GM19023 (cell line): ENCODE measurements around the gene LMBRD2.
A peak's percentile ranks its signal among the peaks of the same experiment; 100 is the strongest.

ENCODE experiments used
- ATAC-seq: cut with Tn5 transposase; IDR thresholded peaks from one replicate; pipeline ENCODE4 v1.9.1; 2021; ENCODE audit warnings: mild to moderate bottlenecking, moderate library complexity; ENCODE audit not compliant: unreplicated experiment

LMBRD2 gene

GRCh38 chr5:36125868-36126267 lies 25.8 kb downstream of the LMBRD2 start:
- no peak for ATAC-seq

- ATAC-seq = no peak
Measured at GRCh38 chr5:36111238-36111637, 40.4 kb downstream of the LMBRD2 start.

DNA sequence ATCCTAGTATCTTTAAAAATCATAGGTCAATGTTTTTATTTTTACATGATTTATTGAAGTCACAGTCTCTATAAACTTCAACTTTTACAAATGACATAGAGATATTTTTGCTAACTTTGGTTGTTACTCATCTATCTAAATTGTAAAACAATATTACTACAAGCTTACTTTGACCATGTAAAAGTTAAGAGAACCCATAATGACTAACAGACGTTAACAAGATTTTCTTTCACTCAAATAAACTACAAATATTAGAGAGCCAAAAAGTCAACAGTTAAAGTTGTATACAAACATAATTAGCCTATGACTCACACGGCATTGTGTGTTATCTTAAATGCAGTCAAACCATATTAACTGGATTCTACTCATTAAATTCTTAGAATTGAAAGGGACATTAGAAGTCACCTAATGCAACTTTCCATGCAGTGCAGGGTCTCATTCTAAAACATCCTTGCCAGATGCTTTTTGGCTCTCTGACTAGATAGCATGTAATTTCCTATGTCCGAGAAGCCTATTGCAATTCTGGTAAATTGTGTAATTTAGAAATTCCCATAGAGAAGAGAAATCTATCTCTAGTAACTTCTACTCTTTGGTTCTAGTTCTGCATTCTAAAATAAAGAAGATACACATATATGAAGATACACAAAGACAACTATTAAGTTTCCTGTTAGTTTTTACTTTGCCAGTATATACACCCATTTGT lies 42.8 kb downstream of the LMBRD2 start:
- ATAC-seq = no peak

GRCh38 chr5:36105819-36106218 lies 45.9 kb downstream of the LMBRD2 start:
- no peak for ATAC-seq

DNA sequence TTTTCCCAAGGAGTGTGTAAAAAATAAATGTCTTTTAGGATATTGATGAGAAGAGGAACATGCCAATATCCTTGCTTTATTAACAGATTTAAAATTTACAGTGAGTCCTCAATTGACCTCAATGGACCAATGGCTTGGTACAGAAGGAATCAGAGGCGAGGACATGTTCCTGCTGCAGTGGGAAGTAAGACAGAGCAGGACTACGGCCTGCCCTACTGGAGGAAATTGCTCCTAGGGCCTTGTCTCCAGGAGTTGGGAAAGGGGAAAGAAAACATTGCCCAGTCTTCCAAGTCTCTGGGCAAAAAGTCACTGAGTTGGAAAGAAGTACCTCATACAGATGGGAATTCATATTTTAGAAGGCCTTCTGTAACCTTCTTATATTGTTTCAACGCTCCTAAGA lies 51.9 kb downstream of the LMBRD2 start:
- no peak for ATAC-seq

DNA sequence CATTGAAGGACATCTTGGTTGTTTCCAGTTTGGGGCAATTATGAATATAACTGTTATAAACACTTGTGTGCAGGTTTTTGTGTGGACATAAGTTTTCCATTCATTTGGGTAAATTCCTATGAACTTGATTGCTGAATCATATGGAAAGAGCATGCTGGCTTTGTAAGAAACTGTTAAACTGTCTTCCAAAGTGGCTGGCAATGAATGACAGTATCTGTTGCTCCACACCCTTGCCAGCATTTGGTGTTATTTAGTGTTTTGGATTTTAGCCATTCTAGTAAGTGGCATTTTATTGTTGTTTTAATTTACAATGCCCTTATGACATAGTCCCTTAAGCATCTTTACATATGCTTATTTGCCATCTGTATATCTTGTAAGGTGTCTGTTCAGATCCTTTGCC lies 55.2 kb downstream of the LMBRD2 start:
- ATAC-seq = no peak

DNA sequence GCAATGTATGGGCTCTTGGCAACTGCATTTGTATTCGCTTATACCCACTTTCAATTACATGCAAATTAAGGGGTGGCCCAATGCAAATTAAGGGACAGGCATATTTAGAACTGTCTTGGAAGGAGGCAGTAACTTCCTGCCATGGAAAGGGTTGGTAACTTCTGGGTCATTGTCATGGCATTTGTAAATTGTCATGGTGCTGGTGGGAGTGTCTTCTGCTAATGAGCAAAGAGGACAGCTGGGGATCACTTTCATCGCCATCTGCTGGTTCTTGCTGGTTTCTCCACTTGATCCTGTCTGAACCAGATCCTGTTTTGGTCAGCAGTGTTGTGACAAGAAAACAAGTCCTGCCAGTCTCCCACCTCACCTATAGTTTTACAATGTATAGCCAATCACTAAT lies 61.7 kb downstream of the LMBRD2 start:
- peak; percentile 81 for ATAC-seq

DNA sequence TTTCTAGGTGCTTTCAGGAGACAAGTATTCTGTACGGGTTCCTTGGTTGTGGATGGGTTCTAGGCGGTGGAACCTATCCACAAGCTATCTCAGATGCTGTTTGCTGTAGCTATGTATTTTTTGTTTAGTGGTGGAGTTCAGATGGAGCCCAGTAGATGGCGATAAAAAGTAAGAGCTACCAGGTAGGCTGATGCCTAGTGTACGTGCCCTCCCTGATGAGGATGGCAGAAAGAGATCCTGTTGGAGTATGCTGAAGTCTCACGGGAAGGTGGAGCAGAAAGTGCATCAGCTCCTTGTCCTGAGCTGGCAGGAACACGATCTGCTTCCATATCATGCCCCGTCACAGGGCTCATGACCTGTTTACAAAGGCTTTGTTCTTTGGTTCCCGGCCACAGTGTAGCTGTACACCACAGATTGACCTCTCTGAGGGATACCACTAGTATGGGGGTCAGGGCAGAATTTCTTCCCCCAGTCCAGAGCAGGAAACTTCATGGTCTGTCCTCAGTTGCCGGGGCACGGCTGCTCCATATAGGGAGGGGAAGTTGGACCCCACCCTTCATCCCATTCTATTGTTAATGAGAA lies 72.4 kb downstream of the LMBRD2 start:
- ATAC-seq = peak; percentile 90

GRCh38 chr5:36078430-36078829 lies 73.3 kb downstream of the LMBRD2 start:
- no peak for ATAC-seq

DNA sequence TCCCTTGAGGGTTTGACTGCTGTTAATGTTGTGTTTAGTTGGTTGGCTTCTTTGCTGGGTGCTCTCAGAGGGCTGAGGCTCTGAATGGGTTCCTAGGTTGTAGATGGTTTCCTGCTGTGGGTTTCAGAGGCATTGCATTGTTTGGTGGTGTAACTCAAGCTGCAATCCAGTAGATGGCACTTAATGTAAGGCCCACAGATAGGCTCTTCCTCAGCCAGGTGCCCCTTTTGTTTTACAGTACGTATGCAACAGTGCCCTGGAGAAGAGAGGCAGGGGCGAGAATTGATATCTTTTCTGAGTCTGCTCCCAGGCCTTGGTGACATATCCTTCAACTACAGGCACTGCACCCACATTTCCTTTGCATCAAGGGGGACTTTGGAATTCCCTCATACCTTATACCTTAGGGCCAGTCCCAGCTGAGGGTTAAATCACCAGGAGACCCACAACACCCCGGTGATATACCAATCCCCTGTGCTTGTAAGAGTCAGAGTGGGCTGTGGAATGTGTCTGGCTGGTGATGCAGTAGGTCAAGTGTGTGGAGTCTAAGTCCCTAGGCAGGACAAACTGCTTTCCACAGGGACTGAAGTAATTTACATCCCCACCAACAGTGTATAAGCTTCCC lies 78.0 kb downstream of the LMBRD2 start:
- ATAC-seq = peak; percentile 78

- peak; percentile 71 for ATAC-seq
Measured at GRCh38 chr5:36070687-36071571, 80.8 kb downstream of the LMBRD2 start.

- no peak for ATAC-seq
Measured at GRCh38 chr5:36068751-36069281, 82.9 kb downstream of the LMBRD2 start.

DNA sequence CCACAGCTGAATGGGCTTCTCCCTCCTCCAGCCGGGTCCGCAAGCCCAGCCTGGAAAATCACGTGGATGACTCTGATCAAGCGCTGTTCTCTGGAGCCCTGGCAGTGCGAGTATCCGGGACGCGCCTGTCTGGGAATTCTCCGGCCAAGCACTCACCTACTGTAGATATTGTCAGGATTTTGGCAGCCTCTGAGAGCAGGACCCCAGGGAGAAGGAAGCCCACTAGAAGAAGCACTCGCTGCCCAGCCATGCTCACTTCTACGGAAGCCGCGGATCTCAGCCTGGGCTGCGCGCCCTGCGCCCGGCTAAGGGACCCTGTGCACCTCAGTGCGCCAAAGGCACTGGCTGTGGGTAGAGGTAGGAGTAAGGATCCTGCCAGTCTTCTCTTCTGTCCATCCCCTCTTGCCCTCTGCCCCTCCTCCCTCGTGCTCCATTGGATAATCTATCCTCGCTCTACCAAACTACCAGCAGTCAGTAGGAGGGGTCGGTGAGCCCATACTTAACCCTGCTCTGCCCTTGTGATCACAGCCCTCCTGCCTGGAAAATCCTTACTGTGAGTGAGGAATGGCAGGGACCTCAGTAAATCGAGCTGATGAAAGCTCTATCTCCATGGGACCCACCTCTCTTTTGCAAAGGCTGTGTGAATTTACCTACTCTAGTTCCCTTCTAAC lies 85.0 kb downstream of the LMBRD2 start, which contains the start of gene UGT3A2:
Gene UGT3A2 (minus strand): TSS at position 343 of the 671 bp plus-strand sequence. CDS start 93 bp downstream, at position 250.
- ATAC-seq = no peak

- no peak for ATAC-seq
Measured at GRCh38 chr5:36066001-36066539, 85.6 kb downstream of the LMBRD2 start.

DNA sequence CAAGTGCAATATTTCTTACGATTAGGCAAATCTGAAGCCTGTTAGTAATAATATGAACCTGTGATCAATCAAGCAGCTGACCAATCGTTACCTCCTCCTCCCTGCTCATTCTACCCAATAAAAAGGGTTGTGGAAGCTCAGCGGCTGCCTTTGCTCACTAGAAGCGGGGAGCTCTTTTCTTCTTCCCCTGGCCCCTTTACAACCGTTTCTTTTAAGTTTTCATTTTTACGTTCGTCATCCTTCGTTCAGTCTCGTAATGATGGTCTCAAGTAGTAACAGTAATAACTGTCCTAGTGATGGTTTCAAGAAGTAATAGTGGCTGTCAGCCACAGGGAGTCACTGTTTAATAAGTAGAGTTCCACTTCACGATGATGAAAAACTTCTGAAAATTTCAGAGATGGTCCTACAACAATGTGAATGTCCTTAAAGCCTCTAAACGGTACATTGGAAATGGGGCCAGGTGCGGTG lies 91.2 kb downstream of the LMBRD2 start:
- ATAC-seq = peak; percentile 54

DNA sequence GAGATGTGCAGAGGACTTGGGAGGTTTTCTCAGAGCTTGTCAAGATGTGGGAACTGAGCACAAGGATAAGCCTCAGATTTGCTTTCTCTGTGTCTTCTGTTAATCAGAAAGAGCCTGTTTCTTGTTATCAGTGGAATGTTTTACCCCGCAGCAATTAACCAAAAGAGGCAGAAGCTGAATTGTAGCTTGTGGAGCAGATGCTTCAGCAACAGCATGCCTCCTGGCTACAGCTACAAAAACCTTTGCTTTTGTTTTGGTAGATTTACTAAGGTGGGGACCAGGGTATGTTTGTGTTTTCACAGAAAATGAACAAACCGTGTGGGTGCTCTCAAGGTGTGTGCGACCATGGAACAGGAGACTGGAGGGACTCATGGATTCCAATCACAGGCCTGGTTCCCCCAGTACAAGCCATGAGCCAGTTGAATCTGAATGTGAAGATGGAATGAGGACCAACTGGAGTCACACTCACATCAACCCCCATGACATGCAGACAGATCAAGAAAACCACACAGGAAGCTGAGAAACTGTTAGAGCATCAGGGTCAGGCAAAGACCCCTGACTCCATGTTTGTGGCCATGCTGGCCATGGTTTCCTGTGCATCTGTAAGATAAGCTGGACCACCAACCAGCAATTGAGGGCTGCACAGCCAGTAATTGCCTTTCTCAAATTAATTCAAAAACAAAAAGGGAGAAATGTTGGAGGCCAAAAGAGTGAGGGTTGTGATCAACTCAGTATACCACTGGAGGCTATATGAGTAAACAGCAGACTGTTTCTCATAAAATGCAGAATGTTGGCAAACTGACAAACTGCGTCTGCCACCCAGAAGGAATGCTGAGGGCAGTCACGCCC lies 91.9 kb downstream of the LMBRD2 start:
- no peak for ATAC-seq

GRCh38 chr5:36058776-36059175 lies 92.9 kb downstream of the LMBRD2 start:
- ATAC-seq = no peak

- ATAC-seq = no peak
Measured at GRCh38 chr5:36057386-36057785, 94.3 kb downstream of the LMBRD2 start.

GRCh38 chr5:36056422-36056821 lies 95.3 kb downstream of the LMBRD2 start:
- ATAC-seq = no peak
